B cell (primary cell): ENCODE data around the gene KCNF1. TPM values are rescaled to one million over a fixed set of nuclear protein-coding genes. Genes with fewer than 3 reads are reported as not detected.

Source experiments
- ATAC-seq: fragments of 200-7000 bp; cut with Tn5 transposase; one replicate; pipeline ENCODE4 v1.10.0; 2021; ENCODE audit warnings: low read depth, mild to moderate bottlenecking, moderate number of reproducible peaks, moderate library complexity
- CTCF ChIA-PET: fragments of 350-600 bp; sonication (Branson Sonifier 250); formaldehyde crosslinking; loops from one replicate; lab custom pipeline; 2021; ENCODE audit warnings: antibody characterized with exemption, inconsistent platforms; lab: Charles Lee
- POLR2A ChIA-PET: fragments of 350-600 bp; sonication (Branson Sonifier 250); formaldehyde crosslinking; loops from one replicate; lab custom pipeline; 2021; ENCODE audit warnings: antibody characterized with exemption; lab: Charles Lee
- DNase-seq: peaks from one replicate; pipeline ENCODE4 v3.0.0; 2013
- H2AFZ ChIP-seq: 2 replicates; pipeline ENCODE4 v1.6.1; 2012; ENCODE audit warnings: mild to moderate bottlenecking, low read depth, low read length; ENCODE audit not compliant: insufficient read depth, poor library complexity, severe bottlenecking
- H3K27ac ChIP-seq, 2 donors: 1 replicate in 1 of 2; 2 replicates in 1 of 2; pipeline ENCODE4 v1.5.1; 2012 to 2013; ENCODE audit warnings: low read length in 2 of 2, mild to moderate bottlenecking in 2 of 2, moderate library complexity in 1 of 2
- H3K27me3 ChIP-seq, 4 experiments: fragments of 200-600 bp in 1 of 4; sonication (generic) in 1 of 4; replicated peaks in 1 of 4; 1 replicate in 2 of 4; 2 replicates in 2 of 4; pipeline versions ENCODE4 v1.6.1 to v1.7.0; 2013 to 2016; ENCODE audit warnings: low read length in 3 of 4, mild to moderate bottlenecking in 2 of 4, mixed read lengths in 1 of 4, moderate library complexity in 1 of 4; ENCODE audit not compliant: insufficient read depth in 4 of 4, control insufficient read depth in 3 of 4; ENCODE audit errors: control extremely low read depth in 1 of 4
- H3K36me3 ChIP-seq, 2 experiments: replicated peaks in 1 of 2; 1 replicate in 1 of 2; 2 replicates in 1 of 2; pipeline versions ENCODE4 v1.6.1 to v1.7.1; 2013; ENCODE audit warnings: low read length in 1 of 2; ENCODE audit not compliant: insufficient read depth in 2 of 2, control insufficient read depth in 1 of 2; ENCODE audit errors: control extremely low read depth in 1 of 2, extremely low read depth in 1 of 2
- H3K4me1 ChIP-seq, 2 donors: fragments of 200-600 bp in 1 of 2; sonication (generic) in 1 of 2; 1 replicate in 1 of 2; 2 replicates in 1 of 2; pipeline versions ENCODE4 v1.5.1 to v1.6.1; 2013 to 2017; ENCODE audit warnings: low read length in 2 of 2; ENCODE audit not compliant: control insufficient read depth in 2 of 2, insufficient read depth in 2 of 2
- H3K4me2 ChIP-seq: replicated peaks from 2 replicates; pipeline ENCODE3; 2012; ENCODE audit warnings: mild to moderate bottlenecking, low read depth, low read length; ENCODE audit not compliant: poor library complexity, severe bottlenecking
- H3K4me3 ChIP-seq, 5 experiments: fragments of 200-600 bp in 1 of 5; sonication (generic) in 1 of 5; 1 replicate in 3 of 5; 2 replicates in 2 of 5; pipeline versions ENCODE4 v1.5.1 to v1.7.0; 2011 to 2016; ENCODE audit warnings: low read length in 4 of 5, mild to moderate bottlenecking in 4 of 5, low read depth in 2 of 5, control low read depth in 1 of 5, moderate library complexity in 1 of 5; ENCODE audit not compliant: insufficient read depth in 1 of 5; ENCODE audit errors: control extremely low read depth in 1 of 5, extremely low read depth in 1 of 5
- H3K79me2 ChIP-seq: fragments of 200-600 bp; sonication (generic); one replicate; pipeline ENCODE4 v1.6.0; 2016; ENCODE audit warnings: low read length; ENCODE audit not compliant: control insufficient read depth, insufficient read depth
- H3K9ac ChIP-seq: fragments of 200-600 bp; sonication (generic); 2 replicates; pipeline ENCODE4 v1.6.1; 2017; ENCODE audit warnings: mild to moderate bottlenecking, low read length, moderate library complexity
- H3K9me3 ChIP-seq, 3 donors: one replicate each; pipeline versions ENCODE4 v1.6.1 to v1.7.1; 2013; ENCODE audit warnings: low read length in 2 of 3; ENCODE audit not compliant: control insufficient read depth in 2 of 3, insufficient read depth in 1 of 3; ENCODE audit errors: control extremely low read depth in 1 of 3
- H4K20me1 ChIP-seq: 2 replicates; pipeline ENCODE4 v1.6.0; 2012; ENCODE audit warnings: mild to moderate bottlenecking, low read length; ENCODE audit not compliant: insufficient read depth, control insufficient read depth, poor library complexity, severe bottlenecking
- H3K27ac Mint-ChIP-seq: one replicate; pipeline ENCODE4 v1.8.0; 2021; ENCODE audit warnings: mixed read lengths
- H3K27me3 Mint-ChIP-seq: one replicate; pipeline ENCODE4 v1.8.0; 2021; ENCODE audit warnings: mixed read lengths
- H3K4me1 Mint-ChIP-seq: one replicate; pipeline ENCODE4 v1.8.0; 2021; ENCODE audit warnings: mixed read lengths
- H3K4me3 Mint-ChIP-seq: one replicate; pipeline ENCODE4 v1.8.0; 2021; ENCODE audit warnings: mixed read lengths
- H3K9me3 Mint-ChIP-seq: one replicate; pipeline ENCODE4 v1.8.0; 2022; ENCODE audit warnings: mixed read lengths; ENCODE audit not compliant: insufficient read depth
- CTCF ChIP-seq: fragments of 200-600 bp; IDR thresholded peaks from one replicate; pipeline ENCODE4 v1.8.0; 2022; ENCODE audit warnings: antibody characterized with exemption, mild to moderate bottlenecking
- EZH2 ChIP-seq: IDR thresholded peaks from 2 replicates; pipeline ENCODE4 v1.6.1; 2012; ENCODE audit warnings: borderline replicate concordance, low read depth, mild to moderate bottlenecking, moderate library complexity, low read length; ENCODE audit not compliant: insufficient read depth, poor library complexity, severe bottlenecking
- WGBS: methylation state at CpG from one replicate; pipeline ENCODE4 v1.1.5; 2013; ENCODE audit warnings: missing lambda C conversion rate; ENCODE audit not compliant: insufficient coverage; 5-methylcytosine and 5-hydroxymethylcytosine counted together
- intact Hi-C: fragments of 100-400 bp; cut with micrococcal nuclease; formaldehyde crosslinking; loops from one replicate; pipeline ENCODE4 v1.10.0; 2022
- polyA plus RNA-seq: library from polyadenylated mRNA; depleted of rRNA; stranded (reverse); fragments of >200 nt; gene quantifications from 2 replicates; pipeline ENCODE4 v1.2.3, GENCODE V29; 2012
- total RNA-seq, 2 donors: library from RNA; stranded (reverse); fragments of 120-200 nt in 1 of 2; gene quantifications; 1 replicate in 1 of 2; 2 replicates in 1 of 2; pipeline versions ENCODE4 v1.2.3 to v1.2.4, GENCODE V29; 2013 to 2022

KCNF1 gene
- total and polyA plus RNA-seq, 2 donors (not counting 1 experiment from before 2014, with no cell fraction given): not detected

- Histone ChIP-seq H3K9ac (no peak overlapping the region), H3K36me3 (no peaks in the 10 kb centered on the region), H3K4me3 (no peak overlapping the region), H3K4me1 (no peaks in the 10 kb centered on the region), H3K79me2 (no peaks in the 10 kb centered on the region), H3K27ac (no peak overlapping the region), H3K4me2 (no peak overlapping the region), H3K27me3 (peaks cover 0 to 7% (median 0%) of the 10 kb centered on the region in 4 experiments), H2AFZ (no peak overlapping the region), H4K20me1 (no peaks in the 10 kb centered on the region), H3K9me3 (peaks cover 0 to 7% (median 7%) of the 10 kb centered on the region in 3 donors)
- peaks cover 6% of the 10 kb centered on the region for H3K9me3 Mint-ChIP-seq
- H3K27ac Mint-ChIP-seq: no peak overlapping the region
- POLR2A ChIA-PET: no interaction called here
- TF ChIP-seq CTCF: no peak
- no peak for TF ChIP-seq EZH2
- 61% methylated on average over 3 of the region's 7 CpGs for WGBS
- intact Hi-C loops: no loop called here
- H3K4me1 Mint-ChIP-seq: no peaks in the 10 kb centered on the region
- peaks cover 27% of the 10 kb centered on the region for H3K27me3 Mint-ChIP-seq
- ATAC-seq: no peak
- CTCF ChIA-PET: no interaction called here
- H3K4me3 Mint-ChIP-seq: no peak overlapping the region
- DNase-seq: no peak
Observed at GRCh38 chr2:10934308-10934978, 22.7 kb downstream of the KCNF1 start.

- TF ChIP-seq EZH2 (no peak), CTCF (no peak)
- H3K4me2 ChIP-seq: no peak overlapping the region
- no peak overlapping the region for H3K4me3 Mint-ChIP-seq
- no peaks in the 10 kb centered on the region for H4K20me1 ChIP-seq
- H3K9me3 Mint-ChIP-seq: peaks cover 8% of the 10 kb centered on the region
- peaks cover 24% of the 10 kb centered on the region for H3K27me3 Mint-ChIP-seq
- H3K79me2 ChIP-seq: no peaks in the 10 kb centered on the region
- no peaks in the 10 kb centered on the region for H3K36me3 ChIP-seq
- H3K9me3 ChIP-seq: peaks cover 0 to 10% (median 7%) of the 10 kb centered on the region in 3 donors
- H3K9ac ChIP-seq: no peak overlapping the region
- intact Hi-C loops: no loop called here
- 92% methylated on average over 11 of the region's 15 CpGs for WGBS
- H3K4me1 Mint-ChIP-seq: no peaks in the 10 kb centered on the region
- H3K4me3 ChIP-seq: no peak overlapping the region
- DNase-seq (no peak), ATAC-seq (no peak)
- H3K27ac Mint-ChIP-seq: no peak overlapping the region
- no peak overlapping the region for H2AFZ ChIP-seq
- peaks cover 0 to 7% (median 0%) of the 10 kb centered on the region in 4 experiments for H3K27me3 ChIP-seq
- H3K4me1 ChIP-seq: no peaks in the 10 kb centered on the region
- ChIA-PET CTCF (no interaction called here), POLR2A (no interaction called here)
- no peak overlapping the region for H3K27ac ChIP-seq
Observed at GRCh38 chr2:10934979-10935350, 23.2 kb downstream of the KCNF1 start.
